Medulla oblongata (tissue), 1 donor: ENCODE data around the gene BAIAP3.
"Not testable (repeated sequence)": the region's sequence is repeated elsewhere in the genome, so short reads cannot be mapped to it uniquely, and the experiment has no call there.

Experiments
- DNase-seq: peaks from one replicate; pipeline ENCODE4 v3.0.0-alpha.2; 2015; ENCODE audit errors: extremely low spot score

The BAIAP3 gene, protein sequence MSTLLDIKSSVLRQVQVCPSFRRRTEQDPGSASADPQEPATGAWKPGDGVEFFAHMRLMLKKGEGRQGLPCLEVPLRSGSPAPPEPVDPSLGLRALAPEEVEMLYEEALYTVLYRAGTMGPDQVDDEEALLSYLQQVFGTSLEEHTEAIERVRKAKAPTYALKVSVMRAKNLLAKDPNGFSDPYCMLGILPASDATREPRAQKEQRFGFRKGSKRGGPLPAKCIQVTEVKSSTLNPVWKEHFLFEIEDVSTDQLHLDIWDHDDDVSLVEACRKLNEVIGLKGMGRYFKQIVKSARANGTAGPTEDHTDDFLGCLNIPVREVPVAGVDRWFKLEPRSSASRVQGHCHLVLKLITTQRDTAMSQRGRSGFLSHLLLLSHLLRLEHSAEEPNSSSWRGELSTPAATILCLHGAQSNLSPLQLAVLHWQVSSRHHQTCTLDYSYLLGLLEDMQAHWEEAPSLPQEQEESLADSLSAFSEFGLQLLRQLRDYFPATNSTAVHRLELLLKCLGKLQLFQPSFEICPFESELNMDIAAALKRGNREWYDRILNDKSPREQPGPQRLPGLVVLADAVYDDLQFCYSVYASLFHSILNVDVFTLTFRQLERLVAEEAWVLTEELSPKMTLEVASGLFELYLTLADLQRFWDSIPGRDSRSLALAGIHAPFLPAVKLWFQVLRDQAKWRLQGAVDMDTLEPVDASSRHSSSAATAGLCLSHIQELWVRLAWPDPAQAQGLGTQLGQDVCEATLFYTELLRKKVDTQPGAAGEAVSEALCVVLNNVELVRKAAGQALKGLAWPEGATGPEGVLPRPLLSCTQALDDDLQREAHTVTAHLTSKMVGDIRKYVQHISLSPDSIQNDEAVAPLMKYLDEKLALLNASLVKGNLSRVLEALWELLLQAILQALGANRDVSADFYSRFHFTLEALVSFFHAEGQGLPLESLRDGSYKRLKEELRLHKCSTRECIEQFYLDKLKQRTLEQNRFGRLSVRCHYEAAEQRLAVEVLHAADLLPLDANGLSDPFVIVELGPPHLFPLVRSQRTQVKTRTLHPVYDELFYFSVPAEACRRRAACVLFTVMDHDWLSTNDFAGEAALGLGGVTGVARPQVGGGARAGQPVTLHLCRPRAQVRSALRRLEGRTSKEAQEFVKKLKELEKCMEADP

DNA sequence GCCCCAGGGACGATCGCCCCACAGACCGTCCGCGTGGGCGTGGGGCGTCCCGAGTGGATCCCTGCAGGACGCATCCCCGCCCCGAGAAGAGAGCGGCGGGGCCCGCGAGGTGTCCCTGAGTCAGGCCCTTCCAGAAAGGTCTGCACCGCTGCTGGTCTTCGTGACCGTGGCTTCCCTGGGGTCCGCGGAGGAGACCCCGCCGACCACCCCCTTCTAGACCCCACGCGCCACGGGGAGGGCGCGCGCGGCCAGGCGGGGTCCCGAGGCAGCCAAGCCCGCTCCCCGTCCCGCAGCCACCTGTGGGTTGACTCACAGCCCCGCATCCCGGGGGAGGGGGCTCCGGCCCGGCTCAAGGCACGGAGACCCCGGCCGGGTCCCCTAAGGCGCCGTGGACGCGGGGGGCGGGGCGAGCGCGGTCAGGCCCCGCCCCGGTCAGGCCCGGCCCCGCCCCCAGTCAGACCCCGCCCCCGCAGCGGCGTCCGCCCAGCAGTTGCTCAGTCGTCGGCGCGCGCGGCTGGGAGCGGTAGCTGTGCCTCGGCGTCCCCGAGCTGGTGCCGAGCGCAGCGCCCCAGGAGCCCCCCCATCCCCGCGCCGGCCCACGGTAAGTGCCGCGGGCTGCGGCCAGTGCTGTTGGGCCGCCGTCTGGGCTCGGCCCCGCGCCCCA, at the start of gene BAIAP3:
Gene BAIAP3, plus strand, starts transcription at position 497 of the 664 bp plus-strand sequence. CDS start 4,905 bp downstream, outside the sequence.
- no peak for DNase-seq

DNA sequence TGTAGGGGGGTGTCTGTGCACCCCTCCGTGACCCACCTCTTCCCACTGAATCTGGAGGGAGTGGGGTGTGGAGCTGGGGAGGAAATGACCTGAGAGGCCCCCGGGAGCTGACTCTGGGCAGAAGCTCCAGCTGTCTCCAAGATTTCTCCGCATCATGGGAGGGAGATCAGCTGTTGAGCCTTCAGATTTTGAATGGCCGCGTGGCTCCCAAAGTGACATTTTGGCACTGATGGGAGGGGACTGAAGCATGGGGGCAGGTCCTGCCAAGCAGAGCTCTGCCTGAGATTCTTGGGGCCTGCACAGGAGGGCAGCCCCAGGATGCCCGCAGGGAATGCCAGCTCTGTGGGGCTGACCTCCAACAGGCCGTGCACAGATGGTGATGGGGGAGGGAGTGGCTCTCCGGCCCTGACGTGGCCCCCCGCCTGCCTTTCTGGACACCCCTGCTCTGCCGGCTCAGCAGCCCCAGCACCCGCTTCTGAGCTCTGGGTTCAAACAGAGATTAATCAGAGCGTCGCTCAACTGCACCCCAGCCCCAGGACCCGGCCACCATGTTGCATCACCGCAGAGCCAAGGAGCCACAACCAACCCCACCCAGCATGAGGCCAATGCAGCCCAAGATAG, 49.3 kb upstream of the BAIAP3 start:
- DNase-seq = no peak

DNA sequence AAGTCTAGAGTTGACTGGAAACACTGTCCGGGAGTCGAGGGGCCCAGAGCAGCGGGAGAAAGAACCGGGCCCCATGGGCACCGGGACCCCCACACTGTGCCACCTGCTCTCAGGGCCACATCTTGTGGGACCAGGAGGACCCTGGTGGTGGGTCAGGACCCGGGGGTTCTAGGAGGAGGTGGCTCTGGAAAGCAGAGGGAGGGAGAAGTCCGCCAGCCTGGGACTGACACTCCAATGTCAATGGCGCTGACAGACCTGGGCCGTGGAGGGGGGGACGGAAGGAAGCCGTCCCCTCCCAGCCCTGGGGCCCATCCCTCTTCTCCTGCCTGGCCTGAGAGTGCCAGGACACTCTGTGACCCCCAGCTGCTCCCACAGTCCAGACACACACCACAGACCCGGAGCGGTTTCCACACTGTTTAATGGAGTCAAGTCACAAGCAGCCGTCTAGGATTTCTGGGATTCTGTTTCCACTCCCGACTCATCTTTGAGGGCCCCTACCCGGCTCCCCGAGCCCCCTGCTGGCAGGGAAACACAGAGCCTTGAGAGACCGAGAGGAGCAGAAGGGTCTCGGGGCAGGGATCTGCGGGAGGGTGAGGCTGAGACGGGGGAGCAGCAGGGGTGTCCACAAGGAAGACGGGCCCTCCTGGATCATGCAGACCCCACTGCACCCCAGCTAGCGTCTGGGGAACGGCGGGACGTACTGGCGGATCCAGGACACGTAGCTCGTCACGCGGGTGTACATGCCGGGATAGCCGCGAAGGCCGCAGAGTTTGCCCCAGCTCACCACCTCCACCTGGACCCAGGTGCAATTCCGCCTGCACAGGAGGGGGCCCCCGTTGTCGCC, 47.6 kb upstream of the BAIAP3 start:
- DNase-seq = no peak

DNA sequence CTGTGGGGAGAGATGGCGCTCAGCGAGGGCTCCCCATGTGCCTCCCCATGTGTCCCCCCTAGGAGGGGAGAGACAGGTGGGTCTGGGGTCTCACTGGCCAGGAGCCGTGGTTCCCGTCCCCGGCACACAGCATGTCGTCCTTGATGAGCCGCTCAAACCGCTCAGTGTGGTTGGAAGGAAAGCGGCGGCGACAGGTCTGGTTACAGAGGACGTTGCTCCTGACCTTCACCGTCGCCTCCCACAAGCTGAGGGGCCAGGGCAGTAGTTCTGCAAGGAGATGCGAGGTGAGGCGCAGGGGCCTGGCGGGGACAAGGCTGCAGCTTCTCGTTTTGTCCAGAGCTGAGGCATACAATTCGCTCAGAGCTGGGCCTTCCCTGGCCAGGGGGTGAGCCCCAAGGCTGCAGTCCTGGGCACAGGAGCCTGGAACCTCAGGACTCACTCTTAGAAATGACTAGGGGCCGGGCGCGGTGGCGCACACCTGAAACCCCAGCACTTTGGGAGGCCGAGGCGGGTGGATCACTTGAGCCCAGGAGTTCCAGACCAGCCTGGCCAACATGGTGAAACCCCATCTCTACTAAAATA, 46.8 kb upstream of the BAIAP3 start:
- no peak for DNase-seq

DNA sequence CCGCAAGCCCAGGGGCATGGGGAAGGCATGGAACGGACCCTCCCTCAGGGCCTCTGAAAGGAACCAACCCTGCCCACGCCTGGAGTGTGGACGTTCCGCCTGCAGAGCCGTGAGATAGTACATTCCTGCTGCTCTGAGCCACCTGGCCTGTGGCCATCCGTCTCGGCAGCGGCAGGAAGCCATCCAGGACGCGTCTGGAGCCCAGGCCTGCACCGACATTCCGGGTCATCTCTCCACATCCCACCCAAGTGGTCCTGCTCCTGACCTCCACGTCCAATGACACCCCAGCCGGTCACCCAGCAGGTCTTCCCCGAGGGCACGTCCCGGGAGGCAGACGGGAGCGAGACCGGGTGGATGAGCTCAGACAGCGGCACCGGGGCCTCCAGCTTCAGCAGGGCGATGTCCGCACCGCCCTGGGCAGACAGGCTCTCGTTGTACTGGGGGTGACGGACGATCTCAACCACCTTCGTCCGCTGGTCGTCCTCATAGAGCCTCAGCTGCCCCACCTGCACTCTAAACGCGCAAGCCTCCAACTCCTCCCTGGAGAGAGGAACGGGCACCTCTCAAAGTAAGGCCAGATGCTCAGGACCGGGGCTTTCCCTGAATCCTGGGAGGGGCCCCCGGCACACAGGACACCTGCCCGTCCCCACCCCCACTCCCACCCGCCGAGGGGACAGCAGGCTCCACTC, 45.3 kb upstream of the BAIAP3 start:
- DNase-seq = no peak

DNA sequence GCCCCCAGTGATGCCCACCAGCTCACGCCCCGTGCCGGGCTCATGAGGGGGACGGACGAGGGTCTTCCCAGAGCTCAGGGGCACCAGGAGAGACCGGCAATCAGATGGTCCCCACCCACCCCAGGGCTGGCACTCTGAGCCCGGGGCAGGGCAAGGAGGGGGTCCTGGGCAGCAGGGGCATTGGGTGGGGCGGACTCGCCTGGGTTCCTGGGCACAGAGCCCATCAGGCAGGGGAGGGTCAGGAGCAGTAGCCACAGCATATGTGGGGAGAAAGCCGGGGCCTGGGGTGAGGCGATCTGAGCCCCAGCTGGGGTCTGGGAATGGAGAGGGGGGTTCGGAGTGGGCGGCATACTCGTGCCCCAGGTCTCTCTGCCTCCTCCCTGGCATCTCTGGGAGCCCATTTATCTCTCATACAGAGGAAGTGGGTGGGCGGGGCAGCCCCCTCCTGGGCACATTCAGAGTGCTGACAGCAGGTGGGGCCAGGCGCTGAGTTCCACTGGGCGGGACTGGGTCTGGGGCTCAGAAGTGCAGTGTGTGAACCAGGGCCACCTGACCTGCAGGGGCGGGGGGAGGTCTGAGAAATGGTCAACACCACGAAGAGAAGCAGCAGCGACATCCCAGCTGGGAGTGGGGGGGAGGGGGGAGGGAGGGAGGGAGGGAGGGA, 44.5 kb upstream of the BAIAP3 start:
- DNase-seq = no peak

DNA sequence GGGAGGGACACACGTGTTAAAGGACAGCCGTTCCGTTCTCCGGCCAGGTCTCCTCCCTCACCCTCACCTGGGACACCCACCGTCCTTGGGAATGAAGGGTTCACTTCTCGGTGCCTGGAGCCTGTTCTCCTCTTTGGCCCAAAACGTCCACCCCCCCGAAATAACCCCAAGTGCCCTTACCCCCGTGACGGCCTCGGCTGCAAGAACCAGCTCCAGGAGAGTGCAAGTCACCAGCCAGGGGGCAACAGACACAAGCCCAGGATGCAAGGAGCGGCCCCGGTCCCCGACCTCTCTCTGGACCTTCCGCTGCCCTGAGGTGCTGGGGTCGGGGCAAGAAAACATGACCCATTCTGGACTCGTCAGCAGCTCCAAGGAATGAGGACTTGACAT, 44.0 kb upstream of the BAIAP3 start:
- DNase-seq = no peak

DNA sequence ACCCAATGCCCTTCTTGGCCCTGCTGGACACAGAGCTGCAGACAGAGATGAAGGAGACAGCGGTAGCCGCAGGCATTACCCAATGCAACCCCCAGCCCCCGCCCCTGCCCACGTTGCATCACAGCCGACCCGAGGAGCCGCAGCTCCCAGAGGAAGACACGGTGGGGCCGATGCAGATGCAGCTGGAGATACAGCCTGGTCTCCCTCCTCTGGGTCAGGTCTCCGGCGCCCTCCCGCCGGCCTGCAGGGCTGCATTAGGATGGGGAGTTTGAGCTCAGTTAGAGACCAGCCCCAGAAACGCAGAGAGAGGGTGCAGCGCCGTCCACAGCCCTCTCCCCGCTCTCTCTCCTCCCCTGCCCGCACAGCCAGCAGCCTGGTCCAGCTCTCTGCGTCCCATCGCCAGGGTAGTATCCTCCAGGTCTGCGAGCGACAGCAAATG, 43.4 kb upstream of the BAIAP3 start:
- DNase-seq = no peak

DNA sequence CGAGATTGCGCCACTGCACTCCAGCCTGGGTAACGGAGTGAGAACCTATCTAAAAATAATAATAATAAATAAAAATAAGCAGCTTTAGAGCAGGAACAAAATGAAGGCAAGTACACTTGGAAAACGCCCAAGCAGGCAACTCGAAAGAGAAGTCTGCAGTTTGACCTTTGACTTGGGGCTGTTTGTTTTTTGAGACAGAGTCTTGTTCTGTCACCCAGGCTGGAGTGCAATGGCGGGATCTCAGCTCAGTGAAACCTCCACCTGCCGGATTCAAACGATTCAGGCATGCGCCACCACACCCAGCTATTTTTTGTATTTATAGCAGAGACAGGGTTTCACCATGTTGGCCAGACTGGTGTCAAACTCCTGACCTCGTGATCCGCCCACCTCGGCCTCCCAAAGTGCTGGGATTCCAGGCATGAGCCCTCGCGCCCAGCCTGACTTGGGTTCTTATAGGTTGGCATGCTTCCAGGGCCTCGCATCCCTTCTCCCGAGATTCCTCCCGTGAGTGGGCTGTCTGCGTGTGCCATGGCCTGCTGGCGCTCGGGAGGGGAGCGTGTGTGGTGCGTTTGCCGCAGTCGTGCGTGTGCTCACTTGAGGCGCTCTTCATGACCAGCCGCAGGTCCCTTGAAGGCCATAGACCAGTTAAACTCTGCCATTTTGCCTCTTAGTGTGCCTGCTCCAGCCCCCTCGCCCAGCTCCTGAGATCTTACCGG, 42.4 kb upstream of the BAIAP3 start:
- no peak for DNase-seq

DNA sequence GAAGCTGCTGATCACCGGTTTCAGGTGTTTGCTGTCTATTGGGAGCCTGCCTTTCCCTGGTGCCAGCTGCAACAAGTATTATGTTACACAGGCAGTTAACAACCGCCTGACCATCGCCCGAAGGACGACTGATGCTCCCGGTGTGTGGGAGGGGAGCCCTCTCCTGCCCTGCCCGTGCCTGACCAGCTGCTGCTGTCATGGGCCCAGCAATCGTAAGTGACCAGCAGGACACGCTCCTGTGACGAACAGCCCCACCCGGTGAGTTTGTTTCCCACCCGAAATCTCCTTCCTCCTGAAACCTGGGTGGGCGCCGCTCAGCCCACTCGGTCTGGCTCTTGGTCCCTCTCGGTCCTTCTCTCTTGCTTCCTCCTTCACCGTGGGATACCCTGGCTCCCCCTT, 41.9 kb upstream of the BAIAP3 start:
- DNase-seq = no peak

DNA sequence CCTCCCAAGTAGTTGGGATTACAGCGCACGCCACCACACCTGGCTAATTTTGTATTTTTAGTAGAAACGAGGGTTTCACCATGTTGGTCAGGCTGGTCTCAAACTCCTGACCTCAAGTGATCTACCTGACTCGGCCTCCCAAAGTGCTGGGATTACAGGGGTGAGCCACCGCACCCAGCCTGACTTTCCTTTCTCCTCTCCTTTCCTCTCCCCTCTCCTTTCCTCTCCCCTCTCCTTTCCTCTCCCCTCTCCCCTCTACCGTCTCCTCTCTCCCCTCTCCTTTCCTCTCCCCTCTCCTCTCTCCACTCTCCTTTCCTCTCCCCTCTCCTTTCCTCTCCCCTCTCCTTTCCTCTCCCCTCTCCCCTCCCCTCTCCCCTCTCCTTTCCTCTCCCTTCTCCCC, 41.2 kb upstream of the BAIAP3 start:
- not testable (repeated sequence) for DNase-seq

DNA sequence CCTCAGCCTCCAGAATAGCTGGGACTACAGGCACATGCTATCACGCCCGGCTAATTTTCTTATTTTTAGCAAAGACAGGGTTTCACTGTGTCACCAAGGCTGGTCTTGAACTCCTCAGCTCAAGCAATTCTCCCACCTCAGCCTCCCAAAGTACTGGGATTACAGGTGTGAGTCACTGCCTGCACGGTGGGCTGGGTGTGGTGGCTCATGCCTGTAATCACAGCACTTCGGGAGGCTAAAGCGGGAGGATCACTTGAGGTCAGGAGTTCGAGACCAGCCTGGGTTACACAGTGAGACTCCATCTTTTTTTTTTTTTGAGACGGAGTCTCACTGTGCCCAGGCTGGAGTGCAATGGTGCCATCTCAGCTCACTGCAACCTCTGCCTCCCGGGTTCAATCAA, 40.6 kb upstream of the BAIAP3 start:
- DNase-seq = not testable (repeated sequence)

DNA sequence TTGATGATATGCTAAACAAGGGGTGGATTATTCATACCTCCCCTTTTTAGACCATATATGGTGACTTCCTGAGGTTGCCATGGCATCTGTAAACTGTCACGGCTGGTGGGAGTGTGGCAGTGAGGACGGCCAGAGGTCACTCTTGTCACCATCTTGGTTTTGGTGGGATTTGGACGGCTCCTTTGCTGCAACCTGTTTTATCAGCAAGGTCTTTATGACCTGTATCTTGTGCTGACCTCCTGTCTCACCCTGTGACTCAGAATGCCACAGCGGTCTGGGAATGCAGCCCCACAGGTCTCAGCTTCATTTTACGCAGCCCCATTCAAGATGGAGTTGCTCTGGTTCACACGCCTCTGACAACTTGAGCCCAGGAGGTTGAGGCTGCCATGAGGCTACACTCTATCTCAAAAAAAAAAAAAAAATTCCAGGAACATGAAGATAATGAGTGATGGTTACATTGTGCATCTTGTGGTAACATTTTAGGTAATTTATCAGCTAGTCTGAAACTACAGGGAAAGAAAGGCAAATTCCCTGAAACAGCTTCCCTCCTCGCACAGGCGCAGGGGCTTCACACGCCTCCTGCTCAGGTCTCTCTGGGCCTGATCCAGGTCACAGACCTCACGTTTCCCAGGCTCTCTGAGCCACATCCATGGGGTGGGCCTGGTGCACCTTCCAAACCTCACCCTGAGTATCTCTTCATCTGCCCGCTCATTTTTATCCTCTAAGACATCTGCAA, 39.4 kb upstream of the BAIAP3 start:
- no peak for DNase-seq

DNA sequence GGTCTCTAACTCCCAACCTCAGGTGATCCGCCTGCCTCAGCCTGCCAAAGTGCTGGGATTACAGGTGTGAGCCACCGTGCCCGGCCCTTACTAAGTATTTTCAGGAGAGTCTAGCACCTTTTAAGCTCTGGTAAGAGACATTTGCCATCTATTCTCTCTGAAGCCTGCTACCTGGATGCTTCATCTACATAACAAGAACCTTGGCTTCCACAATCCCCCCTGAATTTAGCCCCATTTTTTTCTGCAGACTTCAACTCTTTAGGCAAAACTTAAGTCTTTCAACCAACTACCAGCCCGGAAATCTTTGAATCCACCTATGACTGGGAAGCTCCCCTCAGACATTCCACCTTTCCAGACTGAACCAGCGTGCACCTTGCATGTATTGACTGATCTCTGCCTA, 38.0 kb upstream of the BAIAP3 start:
- no peak for DNase-seq

DNA sequence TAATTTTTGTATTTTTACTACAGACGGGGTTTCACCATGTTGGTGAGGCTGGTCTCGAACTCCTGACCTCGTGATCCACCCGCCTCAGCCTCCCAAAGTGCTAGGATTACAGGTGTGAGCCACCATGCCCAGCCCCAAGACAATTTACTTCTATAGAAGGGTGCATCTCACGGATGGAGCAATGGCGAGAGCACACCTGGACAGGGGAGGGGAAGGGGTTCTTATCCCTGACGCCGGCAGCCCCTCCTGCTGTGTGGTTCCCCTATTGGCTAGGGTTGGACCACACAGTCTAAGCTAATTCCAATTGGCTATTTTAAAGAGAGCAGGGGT, 36.8 kb upstream of the BAIAP3 start:
- not testable (repeated sequence) for DNase-seq

DNA sequence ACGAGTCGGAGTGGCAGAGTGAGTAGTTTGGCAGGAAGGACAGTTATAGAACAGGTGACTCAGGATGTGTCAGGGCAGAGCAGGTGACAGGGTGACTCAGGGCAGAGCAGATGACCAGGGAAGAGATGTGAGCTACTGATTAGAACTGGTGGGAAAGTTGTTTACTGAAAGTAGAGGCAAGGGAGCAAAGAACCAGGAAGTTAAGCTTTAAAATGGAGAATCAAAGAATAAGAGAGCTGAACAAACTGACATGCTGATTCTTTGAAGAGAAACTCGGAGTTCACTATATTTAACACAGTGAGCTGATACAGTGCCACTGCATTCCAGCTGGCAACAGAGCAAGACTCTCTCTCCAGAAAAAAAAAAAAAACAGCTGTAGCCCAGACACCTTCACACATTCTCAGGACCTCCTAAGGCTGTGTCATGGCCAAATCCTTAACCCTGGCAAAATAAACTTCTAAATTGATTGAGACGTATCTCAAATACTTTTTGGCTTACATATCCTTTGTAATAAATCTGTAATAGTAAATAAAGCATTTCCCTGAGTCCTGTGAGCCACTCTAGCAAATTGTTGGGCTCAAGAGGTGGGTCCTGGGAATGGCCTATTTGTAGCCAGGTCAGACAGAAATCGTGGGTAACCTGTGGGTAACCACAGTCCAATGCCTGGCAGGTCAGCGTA, 36.3 kb upstream of the BAIAP3 start:
- DNase-seq = no peak

DNA sequence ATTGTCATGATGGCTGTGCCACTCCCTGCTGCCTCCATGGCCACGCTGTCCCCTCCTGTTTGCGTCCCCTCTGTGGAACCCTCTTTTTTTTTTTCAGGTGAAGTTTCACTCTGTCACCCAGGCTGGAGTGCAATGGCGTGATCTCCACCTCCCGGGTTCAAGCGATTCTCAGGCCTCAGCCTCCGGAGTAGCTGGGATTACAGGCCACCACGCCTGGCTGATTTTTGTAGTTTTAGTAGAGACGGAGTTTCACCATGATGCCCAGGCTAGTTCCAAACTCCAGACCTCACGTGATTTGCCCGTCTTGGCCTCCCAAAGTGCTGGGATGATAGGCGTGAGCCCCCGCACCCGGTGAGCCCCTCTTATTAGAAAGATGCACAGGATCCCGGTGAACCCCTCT, 35.0 kb upstream of the BAIAP3 start:
- DNase-seq = no peak
